ENCODE measurements around the gene ERCC2. TPM values are rescaled to one million over a fixed set of nuclear protein-coding genes. Genes with fewer than 3 reads are reported as not detected.

Gene ERCC2
- total RNA-seq, 1 experiment from 2014 or later, result 58.9 TPM

DNA sequence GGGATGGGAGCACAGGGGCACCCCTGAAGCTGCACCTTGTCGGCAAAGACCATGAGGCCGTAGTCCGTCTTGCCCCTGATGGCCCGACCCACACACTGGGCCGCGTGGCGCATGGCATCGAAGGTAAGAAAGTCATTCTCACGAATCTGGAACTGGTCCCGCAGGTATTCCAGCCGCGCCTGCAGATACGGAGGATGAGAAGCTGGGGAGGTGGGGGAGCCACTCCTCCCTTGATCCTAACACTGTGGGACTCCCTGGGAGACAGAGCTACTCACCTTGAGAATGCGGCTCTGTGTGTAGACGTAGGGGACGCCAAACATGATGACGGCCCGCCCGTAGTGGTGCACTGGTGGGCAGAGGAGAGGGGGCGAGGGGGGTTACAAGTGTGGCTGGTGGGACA, 17.9 kb downstream of the ERCC2 start (continued):
- TF ChIP-seq EGR1 (IDR thresholded peaks at IDR 0.05; ENCODE audit: low read depth), result no peak
- TF ChIP-seq TCF7L2 (IDR thresholded peaks at IDR 0.05; ENCODE audit: borderline replicate concordance, extremely low read depth, insufficient read depth, insufficient read length), result no peak
- TF ChIP-seq, protein P1, sequence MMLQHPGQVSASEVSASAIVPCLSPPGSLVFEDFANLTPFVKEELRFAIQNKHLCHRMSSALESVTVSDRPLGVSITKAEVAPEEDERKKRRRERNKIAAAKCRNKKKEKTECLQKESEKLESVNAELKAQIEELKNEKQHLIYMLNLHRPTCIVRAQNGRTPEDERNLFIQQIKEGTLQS (IDR thresholded peaks at IDR 0.05), result no peak
- no peak for TF ChIP-seq CEBPB (IDR thresholded peaks at IDR 0.05; ENCODE audit: low read depth)

DNA sequence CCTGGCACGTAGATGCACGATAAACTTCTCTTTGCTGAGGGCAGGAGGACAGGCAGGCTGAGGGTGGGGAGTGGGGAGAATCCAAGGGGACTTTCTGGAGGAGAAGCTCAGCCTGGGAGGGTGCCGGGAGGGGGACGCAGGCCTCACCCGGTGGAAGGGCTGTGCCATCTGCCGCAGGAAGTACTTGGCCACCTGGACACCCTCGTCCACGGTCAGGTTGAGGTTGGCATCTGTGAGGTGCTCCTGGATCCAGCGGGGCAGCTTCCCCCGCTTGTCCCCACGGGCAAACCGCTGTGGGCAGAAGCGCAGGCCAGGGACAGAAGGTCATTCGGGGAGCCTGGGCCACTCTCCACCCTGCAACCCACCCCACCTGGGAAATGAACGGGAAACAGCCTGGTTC, 18.3 kb downstream of the ERCC2 start:
- ChIA-PET RAD21 (ENCODE audit: low non-redundant PET in 1 of 2, low total read pairs in 2 of 2, uncharacterized antibody in 2 of 2, unreplicated experiment in 2 of 2) (no interaction called here), CTCF (no interaction called here), POLR2A (no interaction called here)
- Histone ChIP-seq H3K27ac (ENCODE audit: low read depth, low read length) (no peak overlapping the region), H3K4me3 (replicated peaks in 1 of 2; ENCODE audit: low read depth in 1 of 2, low read length in 2 of 2) (no peak overlapping the region), H3K9ac (ENCODE audit: low read length) (no peak overlapping the region), H3K36me3 (ENCODE audit: control insufficient read depth in 1 of 2, insufficient read depth in 2 of 2, low read length in 2 of 2) (peaks cover 28 to 43% of the 10 kb centered on the region in 2 experiments; a peak in 3 of 4 replicates), H3K4me2 (ENCODE audit: low read length) (no peak overlapping the region), H2AFZ (ENCODE audit: low read depth, low read length, poor library complexity, severe bottlenecking) (no peak overlapping the region), H3K4me1 (ENCODE audit: control insufficient read depth in 1 of 2, insufficient read depth in 2 of 2, low read length in 2 of 2) (no peaks in the 10 kb centered on the region), H4K20me1 (ENCODE audit: insufficient read depth) (no peaks in the 10 kb centered on the region), H3K9me2 (ENCODE audit: insufficient read depth) (no peaks in the 10 kb centered on the region), H3K9me3 (ENCODE audit: control insufficient read depth in 1 of 2, insufficient read depth in 1 of 2, low read depth in 1 of 2, low read length in 2 of 2) (no peaks in the 10 kb centered on the region), H3K27me3 (ENCODE audit: insufficient read depth, low read length) (no peaks in the 10 kb centered on the region), H3K79me2 (ENCODE audit: insufficient read depth, low read length) (no peaks in the 10 kb centered on the region)
- TF ChIP-seq CBX3 (IDR thresholded peaks at IDR 0.05; ENCODE audit: low read depth) (no peak), SIN3A (IDR thresholded peaks at IDR 0.05; ENCODE audit: low read depth) (no peak), SP1 (IDR thresholded peaks at IDR 0.05; ENCODE audit: low read depth) (no peak), EGR1 (IDR thresholded peaks at IDR 0.05; ENCODE audit: low read depth) (no peak), POLR2AphosphoS5 (IDR thresholded peaks at IDR 0.05; ENCODE audit: low read depth, low read length) (no peak), CEBPB (IDR thresholded peaks at IDR 0.05; ENCODE audit: low read depth) (no peak)
- DNase-seq (ENCODE audit: low read depth, low spot score) (no peak), ATAC-seq (no peak)
- BruUV-seq (replicated peaks), result no TSS peak
- intact Hi-C loops (cut with micrococcal nuclease), result no loop called here

DNA sequence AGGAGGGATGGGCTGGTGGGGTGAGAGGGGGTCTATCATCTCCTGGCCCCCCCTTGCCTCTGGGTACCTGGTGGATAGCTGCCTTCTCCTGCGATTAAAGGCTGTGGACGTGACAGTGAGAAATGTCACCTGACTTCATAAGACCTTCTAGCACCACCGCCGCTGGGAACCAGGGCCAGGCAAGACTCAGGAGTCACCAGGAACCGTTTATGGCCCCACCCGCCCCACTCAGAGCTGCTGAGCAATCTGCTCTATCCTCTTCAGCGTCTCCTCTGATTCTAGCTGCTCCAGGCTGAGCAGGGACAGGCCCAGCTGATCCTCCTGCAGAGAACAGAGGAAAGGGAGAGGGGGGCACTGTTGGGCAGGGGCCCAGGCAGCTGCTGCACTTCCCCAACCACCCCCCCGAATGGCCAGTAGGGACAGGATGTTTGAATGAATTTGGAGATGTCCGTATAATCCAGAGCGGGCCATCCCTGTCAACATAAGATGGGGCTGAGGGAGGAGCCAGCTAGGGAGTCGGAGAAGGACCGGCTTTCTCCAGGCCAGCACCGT, 18.9 kb downstream of the ERCC2 start:
- H3K4me1 ChIP-seq (ENCODE audit: control insufficient read depth in 1 of 2, insufficient read depth in 2 of 2, low read length in 2 of 2), result no peaks in the 10 kb centered on the region
- H2AFZ ChIP-seq (ENCODE audit: low read depth, low read length, poor library complexity, severe bottlenecking), result no peak overlapping the region
- intact Hi-C loops (cut with micrococcal nuclease), result no loop called here
- H3K27me3 ChIP-seq (ENCODE audit: insufficient read depth, low read length), result no peaks in the 10 kb centered on the region
- no peak overlapping the region for H3K9ac ChIP-seq (ENCODE audit: low read length)
- no peak overlapping the region for H3K4me3 ChIP-seq (replicated peaks in 1 of 2; ENCODE audit: low read depth in 1 of 2, low read length in 2 of 2)
- BruUV-seq (replicated peaks), result no TSS peak
- no peak overlapping the region for H3K27ac ChIP-seq (ENCODE audit: low read depth, low read length)
- peaks cover 24 to 37% of the 10 kb centered on the region in 2 experiments; a peak in 3 of 4 replicates for H3K36me3 ChIP-seq (ENCODE audit: control insufficient read depth in 1 of 2, insufficient read depth in 2 of 2, low read length in 2 of 2)
- H4K20me1 ChIP-seq (ENCODE audit: insufficient read depth), result no peaks in the 10 kb centered on the region
- TF ChIP-seq, protein P2, sequence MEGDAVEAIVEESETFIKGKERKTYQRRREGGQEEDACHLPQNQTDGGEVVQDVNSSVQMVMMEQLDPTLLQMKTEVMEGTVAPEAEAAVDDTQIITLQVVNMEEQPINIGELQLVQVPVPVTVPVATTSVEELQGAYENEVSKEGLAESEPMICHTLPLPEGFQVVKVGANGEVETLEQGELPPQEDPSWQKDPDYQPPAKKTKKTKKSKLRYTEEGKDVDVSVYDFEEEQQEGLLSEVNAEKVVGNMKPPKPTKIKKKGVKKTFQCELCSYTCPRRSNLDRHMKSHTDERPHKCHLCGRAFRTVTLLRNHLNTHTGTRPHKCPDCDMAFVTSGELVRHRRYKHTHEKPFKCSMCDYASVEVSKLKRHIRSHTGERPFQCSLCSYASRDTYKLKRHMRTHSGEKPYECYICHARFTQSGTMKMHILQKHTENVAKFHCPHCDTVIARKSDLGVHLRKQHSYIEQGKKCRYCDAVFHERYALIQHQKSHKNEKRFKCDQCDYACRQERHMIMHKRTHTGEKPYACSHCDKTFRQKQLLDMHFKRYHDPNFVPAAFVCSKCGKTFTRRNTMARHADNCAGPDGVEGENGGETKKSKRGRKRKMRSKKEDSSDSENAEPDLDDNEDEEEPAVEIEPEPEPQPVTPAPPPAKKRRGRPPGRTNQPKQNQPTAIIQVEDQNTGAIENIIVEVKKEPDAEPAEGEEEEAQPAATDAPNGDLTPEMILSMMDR (IDR thresholded peaks at IDR 0.05 in 2 of 3, conservative IDR thresholded peaks at IDR 0.05 in 1 of 3; ENCODE audit: borderline replicate concordance in 1 of 3, insufficient read depth in 1 of 3, low read depth in 2 of 3, low read length in 2 of 3), result no peak
- TF ChIP-seq CBX3 (IDR thresholded peaks at IDR 0.05; ENCODE audit: low read depth), result no peak
- TF ChIP-seq, protein P3, sequence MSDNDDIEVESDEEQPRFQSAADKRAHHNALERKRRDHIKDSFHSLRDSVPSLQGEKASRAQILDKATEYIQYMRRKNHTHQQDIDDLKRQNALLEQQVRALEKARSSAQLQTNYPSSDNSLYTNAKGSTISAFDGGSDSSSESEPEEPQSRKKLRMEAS (IDR thresholded peaks at IDR 0.05), result no peak
- TF ChIP-seq POLR2AphosphoS5 (IDR thresholded peaks at IDR 0.05; ENCODE audit: low read depth, low read length), result no peak
- H3K9me3 ChIP-seq (ENCODE audit: control insufficient read depth in 1 of 2, insufficient read depth in 1 of 2, low read depth in 1 of 2, low read length in 2 of 2), result no peaks in the 10 kb centered on the region
- no peak overlapping the region for H3K4me2 ChIP-seq (ENCODE audit: low read length)
- ChIA-PET POLR2A (no interaction called here), RAD21 (ENCODE audit: low non-redundant PET in 1 of 2, low total read pairs in 2 of 2, uncharacterized antibody in 2 of 2, unreplicated experiment in 2 of 2) (no interaction called here), CTCF (no interaction called here)
- ATAC-seq (no peak), DNase-seq (ENCODE audit: low read depth, low spot score) (no peak)
- H3K9me2 ChIP-seq (ENCODE audit: insufficient read depth), result no peaks in the 10 kb centered on the region
- no peaks in the 10 kb centered on the region for H3K79me2 ChIP-seq (ENCODE audit: insufficient read depth, low read length)
